Heart right ventricle (tissue), 16 donors: ENCODE results near the gene NACAD. TPM values are rescaled to one million over a fixed set of nuclear protein-coding genes. Genes with fewer than 3 reads are reported as not detected.

Experiments
- ATAC-seq, 8 donors: fragments of 200-7000 bp; cut with Tn5 transposase; one replicate each; pipeline ENCODE4 v1.9.1; 2020; ENCODE audit warnings: mild to moderate bottlenecking in 8 of 8, moderate library complexity in 8 of 8, moderate number of reproducible peaks in 1 of 8
- DNase-seq, 2 donors: peaks; one replicate each; pipeline ENCODE4 v3.0.0-alpha.2; 2020
- H3K27ac ChIP-seq, 10 donors: fragments of 200-600 bp; sonication (generic) in 2 of 10; one replicate each; pipeline versions ENCODE4 v1.5.0 to v1.8.0; 2020 to 2022; ENCODE audit warnings: mild to moderate bottlenecking in 3 of 10
- H3K27me3 ChIP-seq, 7 donors: fragments of 200-600 bp; one replicate each; pipeline ENCODE4 v1.8.0; 2021 to 2022; ENCODE audit warnings: mild to moderate bottlenecking in 2 of 7
- H3K36me3 ChIP-seq, 9 donors: fragments of 200-600 bp; sonication (generic) in 1 of 9; one replicate each; pipeline versions ENCODE4 v1.5.0 to v1.8.0; 2020 to 2022; ENCODE audit warnings: mild to moderate bottlenecking in 2 of 9
- H3K4me1 ChIP-seq, 9 donors: fragments of 200-600 bp; sonication (generic) in 1 of 9; one replicate each; pipeline versions ENCODE4 v1.5.0 to v1.8.0; 2020 to 2022; ENCODE audit warnings: mild to moderate bottlenecking in 4 of 9
- H3K4me3 ChIP-seq, 10 donors: fragments of 200-600 bp; sonication (generic) in 2 of 10; one replicate each; pipeline versions ENCODE4 v1.5.0 to v1.8.0; 2020 to 2022; ENCODE audit warnings: mild to moderate bottlenecking in 7 of 10, moderate library complexity in 2 of 10
- H3K9me3 ChIP-seq, 11 donors: fragments of 200-600 bp in 10 of 11; sonication (generic) in 2 of 11; one replicate each; pipeline versions ENCODE4 v1.5.0 to v1.8.0; 2013 to 2022; ENCODE audit warnings: mild to moderate bottlenecking in 2 of 11, control low read depth in 1 of 11, moderate library complexity in 1 of 11
- WGBS, 2 donors: extraction: QIAGEN DNeasy Blood & Tissue Kit; methylation state at CpG; one replicate each; pipeline ENCODE4 v1.1.7; 2013; ENCODE audit warnings: inconsistent platforms in 1 of 2; 5-methylcytosine and 5-hydroxymethylcytosine counted together
- intact Hi-C, 10 donors: fragments of 100-400 bp; cut with DNase I; formaldehyde crosslinking; loops; one replicate each; pipeline versions ENCODE4 v1.11.1 to v1.14.2; 2022
- polyA plus RNA-seq, 2 donors: library from polyadenylated mRNA; stranded (reverse); fragments of 200-250 nt; gene quantifications; one replicate each; pipeline ENCODE4 v1.2.3, GENCODE V29; 2013
- total RNA-seq, 10 donors: library from RNA; stranded (reverse); fragmentation: NEBNext Ultra II Directional in 3 of 10; extraction: Animal tissue kit (Norgen Biotek cat#: 25700) in 3 of 10; gene quantifications; one replicate each; pipeline versions ENCODE4 v1.2.1 to v1.2.4, GENCODE V29; 2021 to 2023
- TF ChIP-seq, protein P1 (sequence below), 9 donors: fragments of 200-600 bp; sonication (generic) in 2 of 9; IDR thresholded peaks; one replicate each; pipeline versions ENCODE4 v1.5.0 to v1.8.0; 2021 to 2022; ENCODE audit warnings: antibody characterized with exemption in 9 of 9, mild to moderate bottlenecking in 5 of 9, moderate library complexity in 1 of 9
- donor health status: Arrhythmogenic right ventricular cardiomyopathy.
- donor health status: ischemic (EF 13 %, LVEDD 7.1; RV severe dilation, severe dysfunction).
- donor health status: healthy with polysubstance abuse.
- donor health status: DM: no; HTN: yes; CAD: no.
- donor health status: DM: no; HTN: no; CAD: no.
- donor health status: ischemic (EF 25% LVEDD 6.9; RV normal size, moderate dysfunction).
- donor health status: ischemic (EF 25% LVEDD 5.7; RV mildly dilated, moderate dysfunction).
- donor health status: healthy.
- donor health status: DM: yes; HTN: yes; CAD: no.
- donor health status: Ischemic cardiomyopathy.
- donor health status: ischemic (EF 35%, LVEDD 5.7; RV mildly dilated, moderate dysfunction).
- donor health status: nonischemic (EF 11% LVEDD 7.7; RV severe dilation, severe dysfunction).
- donor health status: DM: yes; HTN: yes; CAD: no.
- donor health status: PGD.
- donor health status: ischemic (EF 29% LVEDD 5.4; RV normal size, mild dysfunction).
- donor health status: nonischemic (EF 23%, LVEDD 6.1; RV moderate dilation, normal function).

Gene NACAD
- total and polyA plus RNA-seq, 12 donors = 3.0 to 12.0 (median 4.7) TPM

DNA sequence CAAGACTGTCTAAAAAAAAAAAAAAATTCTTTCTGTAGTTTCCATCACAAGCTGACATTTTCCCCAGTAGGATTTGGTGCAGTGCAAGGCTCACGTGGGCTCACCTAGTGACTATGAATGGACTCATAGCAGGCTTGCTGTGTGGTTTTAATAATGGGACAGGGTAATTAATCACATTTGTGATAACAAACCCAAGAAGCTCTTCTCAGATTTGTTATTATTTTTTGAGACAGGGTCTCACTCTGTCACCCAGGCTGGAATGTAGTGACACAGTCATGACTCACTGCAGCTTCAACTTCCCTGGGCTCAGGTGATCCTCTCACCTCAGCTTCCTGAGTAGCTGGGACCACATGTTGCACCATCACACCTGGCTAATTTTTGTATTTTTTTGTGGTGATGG is 40.0 kb downstream of the NACAD start:
- intact Hi-C loops = no loop called here
- TF ChIP-seq, protein P1, sequence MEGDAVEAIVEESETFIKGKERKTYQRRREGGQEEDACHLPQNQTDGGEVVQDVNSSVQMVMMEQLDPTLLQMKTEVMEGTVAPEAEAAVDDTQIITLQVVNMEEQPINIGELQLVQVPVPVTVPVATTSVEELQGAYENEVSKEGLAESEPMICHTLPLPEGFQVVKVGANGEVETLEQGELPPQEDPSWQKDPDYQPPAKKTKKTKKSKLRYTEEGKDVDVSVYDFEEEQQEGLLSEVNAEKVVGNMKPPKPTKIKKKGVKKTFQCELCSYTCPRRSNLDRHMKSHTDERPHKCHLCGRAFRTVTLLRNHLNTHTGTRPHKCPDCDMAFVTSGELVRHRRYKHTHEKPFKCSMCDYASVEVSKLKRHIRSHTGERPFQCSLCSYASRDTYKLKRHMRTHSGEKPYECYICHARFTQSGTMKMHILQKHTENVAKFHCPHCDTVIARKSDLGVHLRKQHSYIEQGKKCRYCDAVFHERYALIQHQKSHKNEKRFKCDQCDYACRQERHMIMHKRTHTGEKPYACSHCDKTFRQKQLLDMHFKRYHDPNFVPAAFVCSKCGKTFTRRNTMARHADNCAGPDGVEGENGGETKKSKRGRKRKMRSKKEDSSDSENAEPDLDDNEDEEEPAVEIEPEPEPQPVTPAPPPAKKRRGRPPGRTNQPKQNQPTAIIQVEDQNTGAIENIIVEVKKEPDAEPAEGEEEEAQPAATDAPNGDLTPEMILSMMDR (IDR thresholded peaks at IDR 0.05) = no peak
- DNase-seq = no peak
- Histone ChIP-seq H3K4me3 (no peak overlapping the region), H3K36me3 (peaks cover 0 to 95% (median 0%) of the 10 kb centered on the region in 9 donors), H3K9me3 (no peaks in the 10 kb centered on the region), H3K27me3 (no peaks in the 10 kb centered on the region), H3K27ac (no peak overlapping the region), H3K4me1 (no peaks in the 10 kb centered on the region)
- WGBS, 2 donors = 97 to 98% methylated on average over 1 of the region's 1 CpG
- no peak for ATAC-seq

DNA sequence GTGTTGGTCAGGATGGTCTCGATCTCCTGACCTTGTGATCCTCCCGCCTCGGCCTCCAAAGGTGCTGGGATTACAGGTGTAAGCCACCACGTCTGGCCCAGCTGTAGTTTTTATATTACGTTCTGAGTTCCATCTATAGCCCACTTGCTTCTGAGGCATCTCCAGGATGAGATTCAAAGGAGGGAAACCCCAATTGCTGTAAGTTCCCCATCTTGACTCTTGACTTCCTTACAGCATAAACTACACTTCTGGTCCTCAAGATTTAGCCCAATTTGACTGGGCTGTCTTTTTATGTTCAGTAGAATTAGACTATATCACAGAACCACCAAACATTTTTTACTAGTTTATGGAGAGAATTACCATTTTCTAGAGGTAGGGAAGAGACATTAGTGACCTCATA is 44.4 kb downstream of the NACAD start:
- ATAC-seq (no peak), DNase-seq (no peak)
- WGBS, 2 donors = 77 to 79% methylated on average over 5 of the region's 5 CpGs
- no peak overlapping the region for H3K27ac ChIP-seq
- H3K9me3 ChIP-seq = no peaks in the 10 kb centered on the region
- no peaks in the 10 kb centered on the region for H3K4me1 ChIP-seq
- H3K27me3 ChIP-seq = no peaks in the 10 kb centered on the region
- peaks cover 0 to 100% (median 6%) of the 10 kb centered on the region in 9 donors for H3K36me3 ChIP-seq
- TF ChIP-seq, protein P1 (IDR thresholded peaks at IDR 0.05) = no peak
- H3K4me3 ChIP-seq = no peak overlapping the region
- intact Hi-C loops = no loop called here

DNA sequence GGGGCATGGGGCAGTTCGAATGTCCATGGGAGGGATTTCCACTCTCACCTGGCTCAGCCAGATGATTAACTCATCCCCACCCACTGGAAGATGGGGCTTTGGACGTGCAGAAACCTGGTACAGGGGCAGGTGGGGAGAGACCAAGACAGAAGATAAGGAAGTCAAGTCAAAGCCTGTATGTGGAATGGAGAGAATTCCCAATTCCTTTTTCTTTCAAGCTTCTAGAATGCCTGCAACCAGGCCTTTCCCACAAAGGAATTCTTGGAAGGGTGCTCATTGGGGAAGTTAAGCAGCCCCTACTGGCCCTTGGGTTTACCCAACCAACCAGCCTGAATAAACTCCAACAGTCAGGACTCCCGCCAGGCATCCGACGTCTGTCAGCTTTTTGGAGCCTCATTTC is 49.7 kb downstream of the NACAD start:
- peaks cover 0 to 68% (median 6%) of the 10 kb centered on the region in 9 donors for H3K36me3 ChIP-seq
- no peaks in the 10 kb centered on the region for H3K27me3 ChIP-seq
- H3K4me1 ChIP-seq = peaks cover 0 to 29% (median 8%) of the 10 kb centered on the region in 9 donors
- intact Hi-C loops = no loop called here
- DNase-seq = no peak
- H3K27ac ChIP-seq = no peak overlapping the region
- TF ChIP-seq, protein P1 (IDR thresholded peaks at IDR 0.05) = no peak
- no peaks in the 10 kb centered on the region for H3K9me3 ChIP-seq
- WGBS, 2 donors = 91 to 94% methylated on average over 5 of the region's 5 CpGs
- H3K4me3 ChIP-seq = no peak overlapping the region
- no peak for ATAC-seq

DNA sequence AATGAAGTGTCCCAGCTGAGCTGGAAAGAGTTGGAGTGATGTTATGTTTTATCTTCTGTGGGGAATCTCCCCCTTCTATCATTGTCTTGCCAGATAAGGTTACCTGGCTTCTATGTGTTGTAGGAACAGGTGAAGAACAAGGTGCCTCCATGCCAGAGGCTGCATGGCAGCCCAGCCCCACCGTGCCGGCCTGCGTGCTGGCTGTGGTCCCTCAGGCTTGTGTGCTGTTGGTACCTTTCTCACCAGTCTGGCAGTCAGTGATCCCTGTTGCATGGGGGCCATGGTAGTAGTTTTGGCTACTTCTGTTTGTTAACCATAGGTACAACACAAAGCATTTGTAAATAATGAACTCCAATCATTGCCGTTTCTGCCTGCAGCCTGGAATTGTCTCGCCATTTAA is 50.9 kb downstream of the NACAD start:
- intact Hi-C loops = no loop called here
- H3K36me3 ChIP-seq = peaks cover 0 to 55% (median 6%) of the 10 kb centered on the region in 9 donors
- H3K4me1 ChIP-seq = peaks cover 0 to 41% (median 21%) of the 10 kb centered on the region in 9 donors
- H3K27me3 ChIP-seq = no peaks in the 10 kb centered on the region
- H3K27ac ChIP-seq = no peak overlapping the region
- ATAC-seq (no peak), DNase-seq (no peak)
- H3K4me3 ChIP-seq = no peak overlapping the region
- TF ChIP-seq, protein P1 (IDR thresholded peaks at IDR 0.05) = no peak
- 93 to 98% methylated on average over 5 of the region's 5 CpGs for WGBS, 2 donors
- H3K9me3 ChIP-seq = no peaks in the 10 kb centered on the region
